ENCODE results near the gene GMPR.

The GMPR gene

GRCh38 chr6:16238057-16238962 lies at the start of gene GMPR:
Gene GMPR, plus strand, starts transcription at chr6:16238587. Its CDS starts 107 bp downstream, at chr6:16238694.
- peak in 33 of 56 donors; percentile 9 to 70 (median 31) for DNase-seq

GRCh38 chr6:16190214-16190613 lies 48.2 kb upstream of the GMPR start:
- no peak for DNase-seq

DNA sequence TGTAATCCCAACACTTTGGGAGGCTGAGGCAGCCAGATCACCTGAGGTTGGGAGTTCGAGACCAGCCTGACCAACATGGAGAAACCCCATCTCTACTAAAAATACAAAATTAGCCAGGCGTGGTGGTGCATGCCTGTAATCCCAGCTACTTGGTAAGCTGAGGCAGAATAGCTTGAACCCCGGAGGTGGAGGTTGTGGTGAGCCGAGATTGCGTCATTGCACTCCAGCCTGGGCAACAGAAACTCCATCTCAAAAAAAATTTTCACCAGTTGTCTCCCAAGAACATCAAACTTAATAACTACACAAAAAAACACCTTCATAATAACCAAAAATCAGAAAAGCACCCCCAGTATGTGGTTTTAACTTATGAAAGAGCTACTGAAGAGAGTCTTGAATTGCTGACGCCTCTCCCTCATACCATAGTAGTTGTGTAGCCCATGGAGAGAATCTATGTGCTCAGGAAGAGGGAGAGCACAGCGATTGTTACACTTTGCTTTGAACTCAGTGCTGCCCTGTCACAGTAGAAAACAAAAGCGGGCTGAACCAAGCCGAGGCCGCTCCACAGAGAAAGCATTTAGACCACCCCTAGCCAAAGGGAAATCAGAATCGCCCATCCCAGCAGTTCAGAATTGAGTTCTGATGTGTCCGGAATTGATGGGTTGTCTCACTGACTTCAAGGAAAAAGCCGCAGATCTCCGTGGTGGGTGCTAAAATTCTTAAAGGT lies 42.0 kb upstream of the GMPR start:
- DNase-seq = no peak

- DNase-seq = no peak
These were observed 41.3 kb upstream of the GMPR start for GRCh38 chr6:16196984-16197546.

DNA sequence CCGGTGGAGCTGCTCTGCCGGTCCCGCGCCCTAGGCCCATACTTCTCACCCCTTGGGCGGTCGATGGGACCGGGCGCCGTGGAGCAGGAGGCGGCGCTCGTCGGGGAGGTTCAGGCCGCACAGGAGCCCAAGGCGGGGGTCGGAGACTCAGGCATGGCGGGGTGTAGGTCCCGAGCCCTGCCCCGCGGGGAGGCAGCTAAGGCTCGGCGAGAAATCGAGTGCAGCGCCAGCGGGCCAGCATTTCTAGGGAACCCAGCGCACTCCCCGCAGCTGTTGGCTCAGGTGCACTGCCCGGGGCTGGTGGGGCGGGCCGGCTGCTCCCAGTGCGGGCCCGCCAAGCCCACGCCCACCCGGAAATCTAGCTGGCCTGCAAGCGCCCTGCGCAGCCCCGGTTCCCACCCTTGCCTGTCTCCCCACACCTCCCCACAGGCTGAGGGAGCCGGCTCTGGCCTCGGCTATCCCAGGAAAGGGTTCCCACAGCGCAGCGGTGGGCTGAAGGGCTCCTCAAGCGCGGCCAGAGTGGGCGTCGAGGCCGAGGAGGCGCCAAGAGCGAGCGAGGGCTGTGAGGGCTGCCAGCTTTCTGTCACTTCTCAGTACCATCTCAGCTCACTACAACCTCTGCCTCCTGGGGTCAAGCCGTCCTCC lies 40.2 kb upstream of the GMPR start:
- DNase-seq = no peak

- DNase-seq = peak in 2 of 56 donors; percentile 11 to 14
These were observed 38.6 kb upstream of the GMPR start for GRCh38 chr6:16199804-16200203.

- DNase-seq = peak in 15 of 56 donors; percentile 6 to 61 (median 22)
These were observed 38.0 kb upstream of the GMPR start for GRCh38 chr6:16200321-16200883.

DNA sequence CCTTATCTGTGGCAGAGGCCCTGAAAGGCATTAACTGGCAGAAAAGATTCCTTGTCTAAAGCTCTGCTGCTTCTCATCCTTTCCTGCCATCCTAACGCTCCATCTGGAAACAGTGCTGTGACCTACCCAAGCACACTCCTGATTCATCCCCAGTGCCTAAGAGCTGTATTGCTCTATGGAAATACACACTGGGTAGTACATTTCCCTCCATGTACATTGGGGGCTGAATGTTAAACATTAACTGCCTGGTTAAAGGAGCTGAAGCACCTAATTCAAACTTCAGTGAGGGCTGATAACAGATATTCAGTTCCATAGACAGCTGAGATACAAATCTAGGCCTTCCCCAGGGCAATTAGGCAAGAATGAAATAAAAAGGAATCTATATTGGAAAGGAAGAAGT lies 36.7 kb upstream of the GMPR start:
- DNase-seq = no peak

DNA sequence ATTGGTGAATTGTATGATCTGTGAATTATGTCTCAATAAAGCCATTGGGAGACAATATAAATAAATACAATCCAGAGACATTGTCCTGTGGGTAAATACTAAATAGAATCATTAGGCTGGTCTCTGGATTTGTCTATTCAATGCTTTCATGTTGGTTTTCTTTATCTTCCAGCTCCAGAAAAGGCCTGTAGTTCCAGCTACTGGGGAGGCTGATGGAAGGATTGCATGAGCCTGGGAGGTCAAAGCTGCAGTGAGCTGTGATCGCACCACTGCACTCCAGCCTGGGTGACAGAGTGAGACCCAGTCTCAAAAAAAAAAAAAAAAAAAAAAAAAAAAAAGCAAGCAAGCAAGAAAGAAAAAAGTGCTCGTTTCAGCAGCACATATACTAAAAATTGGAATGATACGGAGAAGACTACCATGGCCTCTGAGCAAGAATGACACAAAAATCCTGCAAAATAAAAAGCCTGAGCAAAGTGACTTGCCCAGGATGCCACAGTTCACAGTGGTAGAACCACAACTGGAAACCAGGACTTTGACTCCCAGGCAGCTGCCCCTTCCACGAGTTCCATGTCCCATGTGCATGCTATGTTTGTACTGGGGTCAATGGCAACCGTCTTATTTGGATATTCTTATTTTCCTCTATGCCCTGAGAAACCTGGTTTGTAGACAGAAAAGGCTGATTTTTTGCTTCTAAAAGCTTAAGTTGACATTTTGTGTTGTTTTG lies 33.6 kb upstream of the GMPR start:
- DNase-seq = no peak

DNA sequence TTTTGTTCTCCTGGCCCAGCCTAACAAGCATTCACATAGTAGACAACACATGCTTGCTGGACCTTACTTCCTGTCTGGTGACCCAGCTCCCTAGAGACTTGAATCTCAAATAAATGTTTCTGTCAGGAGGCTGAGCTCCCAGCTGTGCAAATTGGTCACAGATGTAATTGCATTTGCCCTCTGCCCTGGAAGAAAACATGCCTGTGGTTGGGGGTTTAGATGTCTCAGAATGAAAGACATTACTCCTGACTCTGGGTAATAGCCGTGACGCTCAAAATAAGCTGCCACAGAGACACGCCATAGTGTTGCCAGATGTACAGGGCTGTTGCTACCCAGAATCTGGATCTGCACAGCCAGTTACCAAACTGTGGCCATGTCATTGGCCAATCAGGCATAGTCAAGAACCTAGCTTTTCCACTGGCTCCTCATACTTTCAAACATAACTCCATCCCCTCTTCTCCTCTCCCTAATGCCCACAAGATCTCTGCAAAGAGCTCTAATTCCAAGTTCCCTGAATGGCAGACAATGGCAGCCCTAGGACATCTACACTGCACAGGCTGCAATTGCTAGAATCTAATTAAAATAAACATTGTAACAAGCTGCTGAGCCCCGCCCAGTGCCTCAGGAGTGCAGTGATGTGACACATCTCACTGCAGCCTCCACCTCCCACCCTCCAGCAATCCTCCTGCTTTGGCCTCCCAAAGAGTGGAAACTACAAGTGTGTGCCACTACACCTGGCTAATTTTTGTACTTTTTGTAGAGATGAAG lies 32.8 kb upstream of the GMPR start:
- no peak for DNase-seq

DNA sequence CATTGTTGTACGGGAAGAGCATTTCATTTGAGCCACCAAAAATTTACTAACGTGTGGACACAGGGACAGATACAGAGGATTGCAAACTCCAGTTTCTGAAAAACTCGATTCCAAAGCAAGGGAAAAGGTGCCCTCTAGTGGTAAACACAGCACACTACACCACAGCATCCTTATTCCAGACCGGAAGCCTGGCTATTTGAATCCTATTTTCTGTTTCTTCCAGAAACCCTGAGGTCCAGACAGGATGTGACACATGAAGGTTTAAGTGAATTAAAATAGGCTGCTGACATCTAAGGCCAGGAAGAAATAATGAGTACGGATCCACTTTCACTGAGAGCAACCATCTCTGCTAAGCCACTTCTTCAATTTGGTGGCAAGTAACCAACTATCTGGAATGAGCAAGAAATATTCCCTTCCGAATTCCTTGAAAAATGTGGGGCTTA lies 31.8 kb upstream of the GMPR start:
- DNase-seq = peak in 34 of 56 donors; percentile 5 to 86 (median 28)

GRCh38 chr6:16208989-16209388 lies 29.4 kb upstream of the GMPR start:
- no peak for DNase-seq

GRCh38 chr6:16209539-16209938 lies 28.8 kb upstream of the GMPR start:
- no peak for DNase-seq

DNA sequence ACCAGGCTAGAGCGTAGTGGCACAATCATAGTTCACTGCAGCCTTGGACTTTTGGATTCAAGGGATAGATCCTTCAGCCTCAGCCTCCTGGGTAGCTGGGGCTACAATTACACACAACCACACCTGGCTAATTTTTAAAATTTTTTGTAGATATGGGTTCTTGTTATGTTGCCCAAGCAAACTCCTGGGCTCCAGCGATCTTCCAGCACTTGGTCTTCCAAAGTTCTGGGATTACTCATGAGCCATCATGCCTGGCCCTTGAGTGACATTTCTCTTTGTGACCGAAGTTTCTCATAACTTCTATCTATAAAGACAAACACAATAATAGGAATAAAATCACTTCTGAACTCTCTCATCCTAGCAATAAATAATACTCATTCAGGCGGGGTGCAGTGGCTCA lies 26.1 kb upstream of the GMPR start:
- DNase-seq = no peak

GRCh38 chr6:16216501-16217155 lies 21.8 kb upstream of the GMPR start:
- DNase-seq = no peak

DNA sequence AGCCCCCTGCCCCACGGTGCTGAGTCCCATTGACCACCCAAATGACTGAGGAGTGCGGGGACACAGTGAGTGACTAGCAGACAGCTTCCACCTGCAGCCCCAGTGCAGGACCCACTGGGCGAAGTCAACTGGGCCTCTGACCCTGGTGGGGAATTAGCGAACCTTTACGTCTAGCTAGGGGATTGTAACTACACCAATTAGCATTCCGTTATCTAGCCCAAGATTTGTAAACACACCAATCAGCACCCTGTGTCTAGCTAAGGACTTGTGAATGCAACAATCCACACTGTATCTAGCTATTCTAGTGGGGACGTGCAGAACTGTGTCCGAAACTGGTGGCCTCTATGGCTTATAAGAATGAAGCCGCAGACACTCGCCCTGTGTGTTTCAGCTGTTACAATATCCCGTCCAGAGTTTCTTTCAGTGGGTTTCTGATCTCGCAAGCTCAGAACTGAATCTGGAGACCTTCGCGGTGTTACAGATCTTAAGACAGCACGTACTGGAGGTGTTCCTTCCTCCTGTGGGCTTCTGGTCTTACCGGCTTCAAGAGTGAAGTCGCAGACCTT lies 21.1 kb upstream of the GMPR start:
- DNase-seq = no peak

- no peak for DNase-seq
These were observed 15.6 kb upstream of the GMPR start for GRCh38 chr6:16222826-16223225.

- DNase-seq = no peak
These were observed 15.0 kb upstream of the GMPR start for GRCh38 chr6:16223362-16223761.

DNA sequence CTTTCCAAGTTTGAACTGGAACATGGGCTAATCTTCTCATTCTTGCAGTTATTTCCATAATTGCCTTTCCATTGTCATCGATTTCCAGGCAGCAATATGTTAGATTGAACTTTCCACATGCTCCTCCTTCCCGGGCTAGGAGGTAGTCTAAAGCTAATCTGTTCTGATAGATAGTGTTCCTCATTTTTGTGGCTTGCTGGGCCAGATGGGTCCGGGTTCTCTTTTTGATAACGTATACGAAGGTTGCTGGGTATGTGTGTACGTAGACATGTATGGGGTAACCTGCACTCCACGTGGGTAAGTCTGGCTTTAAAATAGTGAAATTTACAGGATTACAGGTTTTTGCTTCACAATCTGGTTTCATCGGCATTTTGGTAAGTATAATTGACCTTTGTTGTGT lies 14.0 kb upstream of the GMPR start:
- DNase-seq = no peak

Measured in amygdala (tissue), 56 donors.